PC-9 (cell line): ENCODE results near the gene CAPG. TPM values are rescaled to one million over a fixed set of nuclear protein-coding genes. Genes with fewer than 3 reads are reported as not detected.

Source experiments
- BruUV-seq: library from RNA; stranded (reverse); fragments of 400-500 nt; replicated peaks from 2 replicates; lab custom pipeline; 2021; lab: Mats Ljungman, UMichigan
- CTCF ChIA-PET: fragments of 300-600 bp; sonication (Branson Sonifier 250); formaldehyde crosslinking; loops from one replicate; lab custom pipeline; 2022; ENCODE audit warnings: antibody characterized with exemption; lab: Charles Lee
- POLR2A ChIA-PET: fragments of 300-600 bp; sonication (Branson Sonifier 250); formaldehyde crosslinking; loops from one replicate; lab custom pipeline; 2022; ENCODE audit warnings: antibody characterized with exemption; ENCODE audit not compliant: unreplicated experiment; lab: Charles Lee
- DNase-seq, 2 experiments: peaks; one replicate each; pipeline versions ENCODE4 v3.0.0 to v3.0.0-alpha.2; 2015 to 2022; ENCODE audit warnings: mixed read lengths in 1 of 2
- H2AFZ ChIP-seq: fragments of 200-600 bp; sonication (generic); 2 replicates; pipeline ENCODE4 v1.8.1; 2017; ENCODE audit warnings: antibody characterized with exemption
- H3F3A ChIP-seq: fragments of 200-600 bp; sonication (generic); 2 replicates; pipeline ENCODE4 v1.8.1; 2017; ENCODE audit warnings: antibody characterized with exemption, mild to moderate bottlenecking, low read depth; ENCODE audit not compliant: insufficient read depth
- H3K27ac ChIP-seq: fragments of 200-600 bp; sonication (generic); 2 replicates; pipeline ENCODE4 v1.6.1; 2016; ENCODE audit warnings: mixed run types
- H3K27me3 ChIP-seq: fragments of 200-600 bp; sonication (generic); 2 replicates; pipeline ENCODE4 v1.6.1; 2016; ENCODE audit warnings: low read depth, mixed run types; ENCODE audit not compliant: insufficient read depth
- H3K36me3 ChIP-seq: fragments of 200-600 bp; sonication (generic); 2 replicates; pipeline ENCODE4 v1.6.1; 2016; ENCODE audit warnings: low read depth, mixed run types
- H3K4me1 ChIP-seq: fragments of 200-600 bp; sonication (generic); replicated peaks from 2 replicates; pipeline ENCODE4 v1.6.1; 2016; ENCODE audit warnings: mixed run types; ENCODE audit not compliant: insufficient read depth
- H3K4me2 ChIP-seq: fragments of 200-600 bp; sonication (generic); 2 replicates; pipeline ENCODE4 v1.6.1; 2017; ENCODE audit warnings: mixed run types
- H3K4me3 ChIP-seq: fragments of 200-600 bp; sonication (generic); 2 replicates; pipeline ENCODE4 v1.6.1; 2016; ENCODE audit warnings: mixed run types
- H3K79me2 ChIP-seq: fragments of 200-600 bp; sonication (generic); 2 replicates; pipeline ENCODE4 v1.6.1; 2017; ENCODE audit warnings: low read depth, mixed run types
- H3K9me2 ChIP-seq: fragments of 200-600 bp; sonication (generic); 2 replicates; pipeline ENCODE4 v1.8.1; 2017; ENCODE audit warnings: mild to moderate bottlenecking; ENCODE audit not compliant: insufficient read depth
- H3K9me3 ChIP-seq: fragments of 200-600 bp; sonication (generic); 2 replicates; pipeline ENCODE4 v1.8.1; 2016; ENCODE audit warnings: low read depth; ENCODE audit not compliant: insufficient read depth
- H4K20me1 ChIP-seq: fragments of 200-600 bp; sonication (generic); 2 replicates; pipeline ENCODE4 v1.8.1; 2017; ENCODE audit not compliant: insufficient read depth
- EZH2 ChIP-seq: fragments of 200-600 bp; sonication (generic); IDR thresholded peaks from 2 replicates; pipeline ENCODE4 v1.8.0; 2017; ENCODE audit warnings: antibody characterized with exemption, low read depth
- intact Hi-C: fragments of 100-400 bp; cut with micrococcal nuclease; formaldehyde crosslinking; loops from one replicate; pipeline ENCODE4 v1.10.0; 2022; ENCODE audit not compliant: unreplicated experiment
- total RNA-seq: library from RNA; stranded (reverse); gene quantifications from 2 replicates; pipeline ENCODE4 v1.2.3, GENCODE V29; 2021
- TF ChIP-seq, protein P1 (sequence below): fragments of 200-600 bp; sonication (generic); conservative IDR thresholded peaks from 2 replicates; pipeline ENCODE4 v1.6.1; 2017; ENCODE audit warnings: mixed run types, antibody characterized with exemption, mild to moderate bottlenecking, moderate library complexity

Gene CAPG
- total RNA-seq, 1 experiment from 2014 or later, result 417 TPM

GRCh38 chr2:85444629-85445172, 34.5 kb upstream of the CAPG start:
- no peaks in the 10 kb centered on the region for H3K9me3 ChIP-seq
- TF ChIP-seq, protein P1, sequence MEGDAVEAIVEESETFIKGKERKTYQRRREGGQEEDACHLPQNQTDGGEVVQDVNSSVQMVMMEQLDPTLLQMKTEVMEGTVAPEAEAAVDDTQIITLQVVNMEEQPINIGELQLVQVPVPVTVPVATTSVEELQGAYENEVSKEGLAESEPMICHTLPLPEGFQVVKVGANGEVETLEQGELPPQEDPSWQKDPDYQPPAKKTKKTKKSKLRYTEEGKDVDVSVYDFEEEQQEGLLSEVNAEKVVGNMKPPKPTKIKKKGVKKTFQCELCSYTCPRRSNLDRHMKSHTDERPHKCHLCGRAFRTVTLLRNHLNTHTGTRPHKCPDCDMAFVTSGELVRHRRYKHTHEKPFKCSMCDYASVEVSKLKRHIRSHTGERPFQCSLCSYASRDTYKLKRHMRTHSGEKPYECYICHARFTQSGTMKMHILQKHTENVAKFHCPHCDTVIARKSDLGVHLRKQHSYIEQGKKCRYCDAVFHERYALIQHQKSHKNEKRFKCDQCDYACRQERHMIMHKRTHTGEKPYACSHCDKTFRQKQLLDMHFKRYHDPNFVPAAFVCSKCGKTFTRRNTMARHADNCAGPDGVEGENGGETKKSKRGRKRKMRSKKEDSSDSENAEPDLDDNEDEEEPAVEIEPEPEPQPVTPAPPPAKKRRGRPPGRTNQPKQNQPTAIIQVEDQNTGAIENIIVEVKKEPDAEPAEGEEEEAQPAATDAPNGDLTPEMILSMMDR, result no peak
- TF ChIP-seq EZH2, result no peak
- no peak overlapping the region for H3K4me3 ChIP-seq
- no peaks in the 10 kb centered on the region for H3K36me3 ChIP-seq
- intact Hi-C loops, result no loop called here
- BruUV-seq, result no TSS peak
- POLR2A ChIA-PET, result interaction anchor here (0.5 kb wide), 2 partner anchors 117 to 395 kb away, joined by 3 to 43 read pairs; no protein-coding TSS in a partner anchor
- H2AFZ ChIP-seq, result no peak overlapping the region
- H3K9me2 ChIP-seq, result no peaks in the 10 kb centered on the region
- DNase-seq, result no peak
- H3F3A ChIP-seq, result 0 out of 2 replicates have a peak, but pooled peaks cover 6% of the 10 kb centered on the region
- H3K27me3 ChIP-seq, result no peaks in the 10 kb centered on the region
- H3K27ac ChIP-seq, result peak overlapping the region; percentile 91; the same call in 1 of the 2 replicates
- CTCF ChIA-PET, result no interaction called here
- no peaks in the 10 kb centered on the region for H3K79me2 ChIP-seq
- H3K4me2 ChIP-seq, result peak overlapping the region; percentile 49
- no peaks in the 10 kb centered on the region for H4K20me1 ChIP-seq
- peaks cover 25% of the 10 kb centered on the region for H3K4me1 ChIP-seq

DNA sequence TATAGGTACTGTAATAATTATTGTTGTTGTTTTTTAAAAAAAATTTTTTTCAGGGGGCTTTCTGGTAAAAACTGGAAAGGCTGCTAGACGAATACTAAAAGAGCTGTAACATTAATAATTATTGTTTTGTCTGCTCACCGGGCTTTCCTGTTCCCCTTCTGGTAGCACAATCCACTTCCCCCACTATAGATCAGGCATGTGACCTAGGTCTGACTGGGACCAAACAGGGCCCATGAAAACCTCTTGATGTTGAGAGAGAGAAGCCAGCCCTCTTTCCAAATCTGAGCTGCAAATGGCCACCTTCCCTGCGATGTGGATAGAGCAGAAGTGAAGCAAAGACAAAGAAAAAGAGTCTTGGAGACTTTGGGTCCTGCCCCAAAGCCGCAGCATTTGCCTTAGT, 31.7 kb upstream of the CAPG start:
- H3K36me3 ChIP-seq, result no peaks in the 10 kb centered on the region
- no peaks in the 10 kb centered on the region for H3K9me3 ChIP-seq
- no peaks in the 10 kb centered on the region for H3K27me3 ChIP-seq
- TF ChIP-seq, protein P1, result no peak
- no peak for TF ChIP-seq EZH2
- no peak overlapping the region for H2AFZ ChIP-seq
- no peaks in the 10 kb centered on the region for H3K79me2 ChIP-seq
- no peak for DNase-seq
- CTCF ChIA-PET, result interaction anchor here (0.8 kb wide), 1 partner anchor 48 kb away, joined by 4 read pairs; no protein-coding TSS in a partner anchor
- no peaks in the 10 kb centered on the region for H3K9me2 ChIP-seq
- peaks cover 11% of the 10 kb centered on the region; the same call in 1 of the 2 replicates for H3F3A ChIP-seq
- H4K20me1 ChIP-seq, result no peaks in the 10 kb centered on the region
- no peak overlapping the region for H3K27ac ChIP-seq
- H3K4me1 ChIP-seq, result peaks cover 38% of the 10 kb centered on the region
- POLR2A ChIA-PET, result interaction anchor here (0.6 kb wide), 1 partner anchor 530 kb away, joined by 9 read pairs; no protein-coding TSS in a partner anchor
- H3K4me2 ChIP-seq, result no peak overlapping the region
- no peak overlapping the region for H3K4me3 ChIP-seq
- BruUV-seq, result no TSS peak
- intact Hi-C loops, result no loop called here

DNA sequence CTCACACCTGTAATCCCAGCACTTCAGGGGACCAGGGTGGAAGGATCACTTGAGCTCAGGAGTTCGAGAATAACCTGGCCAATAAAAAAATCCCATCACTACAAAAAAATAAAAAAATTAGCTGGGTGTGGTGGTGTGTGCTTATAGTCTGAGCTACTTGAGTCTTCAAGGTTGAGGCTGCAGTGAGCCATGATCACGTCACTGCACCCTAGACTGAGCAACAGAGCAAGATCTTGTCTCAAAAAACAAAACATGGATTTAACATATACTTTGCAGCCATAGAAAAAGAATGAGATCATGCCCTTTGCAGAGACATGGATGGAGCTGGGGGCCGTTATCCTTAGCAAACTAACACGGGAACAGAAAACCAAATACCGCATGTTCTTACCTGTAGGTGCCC, 30.6 kb upstream of the CAPG start:
- ChIA-PET CTCF (interaction anchor here (0.7 kb wide), 1 partner anchor 46 kb away, joined by 12 read pairs; no protein-coding TSS in a partner anchor), POLR2A (no interaction called here)
- intact Hi-C loops, result no loop called here
- H3K27me3 ChIP-seq, result no peaks in the 10 kb centered on the region
- no peak overlapping the region for H3K27ac ChIP-seq
- BruUV-seq, result no TSS peak
- H3K4me2 ChIP-seq, result no peak overlapping the region
- no peak overlapping the region for H3K4me3 ChIP-seq
- DNase-seq, result no peak
- H3K36me3 ChIP-seq, result no peaks in the 10 kb centered on the region
- peaks cover 15% of the 10 kb centered on the region; the same call in 1 of the 2 replicates for H3F3A ChIP-seq
- H4K20me1 ChIP-seq, result no peaks in the 10 kb centered on the region
- H3K4me1 ChIP-seq, result peaks cover 32% of the 10 kb centered on the region
- H3K9me3 ChIP-seq, result no peaks in the 10 kb centered on the region
- H3K9me2 ChIP-seq, result no peaks in the 10 kb centered on the region
- no peak overlapping the region for H2AFZ ChIP-seq
- H3K79me2 ChIP-seq, result no peaks in the 10 kb centered on the region
- TF ChIP-seq, protein P1, result no peak
- TF ChIP-seq EZH2, result no peak
